Retinal pigment epithelial cell (primary cell): ENCODE data around the gene IFT81.

Experiments
- DNase-seq: peaks from one replicate; pipeline ENCODE4 v3.0.0-alpha.2; 2010; ENCODE audit warnings: low read depth
- H3K4me3 ChIP-seq: 2 replicates; pipeline ENCODE4 v1.5.1; 2011; ENCODE audit warnings: mild to moderate bottlenecking, low read length, control low read depth, moderate library complexity
- TF ChIP-seq, protein P1 (sequence below): conservative IDR thresholded peaks from 2 replicates; pipeline ENCODE4 v1.5.1; 2011; ENCODE audit warnings: low read depth, low read length, control low read depth, inconsistent platforms

Gene IFT81

DNA sequence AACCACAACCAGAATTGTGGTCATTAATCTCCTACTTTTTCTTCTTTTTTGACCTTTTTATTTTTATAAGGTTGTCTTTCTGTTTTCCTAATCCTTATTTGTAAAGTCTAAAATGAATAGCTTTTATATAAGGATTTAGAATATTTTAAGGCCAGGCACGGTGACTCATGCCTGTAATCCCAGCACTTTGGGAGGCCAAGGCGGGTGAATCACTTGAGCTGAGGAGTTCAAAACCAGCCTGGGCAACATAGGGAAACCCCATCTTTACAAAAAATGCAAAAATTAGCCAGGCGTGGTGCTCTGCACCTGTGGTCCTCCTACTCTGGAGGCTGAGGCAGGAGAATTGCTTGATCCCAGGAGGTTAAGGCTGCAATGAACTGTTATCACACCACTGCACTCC lies 55.1 kb downstream of the IFT81 start:
- no peak overlapping the region for H3K4me3 ChIP-seq
- TF ChIP-seq, protein P1, sequence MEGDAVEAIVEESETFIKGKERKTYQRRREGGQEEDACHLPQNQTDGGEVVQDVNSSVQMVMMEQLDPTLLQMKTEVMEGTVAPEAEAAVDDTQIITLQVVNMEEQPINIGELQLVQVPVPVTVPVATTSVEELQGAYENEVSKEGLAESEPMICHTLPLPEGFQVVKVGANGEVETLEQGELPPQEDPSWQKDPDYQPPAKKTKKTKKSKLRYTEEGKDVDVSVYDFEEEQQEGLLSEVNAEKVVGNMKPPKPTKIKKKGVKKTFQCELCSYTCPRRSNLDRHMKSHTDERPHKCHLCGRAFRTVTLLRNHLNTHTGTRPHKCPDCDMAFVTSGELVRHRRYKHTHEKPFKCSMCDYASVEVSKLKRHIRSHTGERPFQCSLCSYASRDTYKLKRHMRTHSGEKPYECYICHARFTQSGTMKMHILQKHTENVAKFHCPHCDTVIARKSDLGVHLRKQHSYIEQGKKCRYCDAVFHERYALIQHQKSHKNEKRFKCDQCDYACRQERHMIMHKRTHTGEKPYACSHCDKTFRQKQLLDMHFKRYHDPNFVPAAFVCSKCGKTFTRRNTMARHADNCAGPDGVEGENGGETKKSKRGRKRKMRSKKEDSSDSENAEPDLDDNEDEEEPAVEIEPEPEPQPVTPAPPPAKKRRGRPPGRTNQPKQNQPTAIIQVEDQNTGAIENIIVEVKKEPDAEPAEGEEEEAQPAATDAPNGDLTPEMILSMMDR: no peak
- DNase-seq: peak; percentile 24

DNA sequence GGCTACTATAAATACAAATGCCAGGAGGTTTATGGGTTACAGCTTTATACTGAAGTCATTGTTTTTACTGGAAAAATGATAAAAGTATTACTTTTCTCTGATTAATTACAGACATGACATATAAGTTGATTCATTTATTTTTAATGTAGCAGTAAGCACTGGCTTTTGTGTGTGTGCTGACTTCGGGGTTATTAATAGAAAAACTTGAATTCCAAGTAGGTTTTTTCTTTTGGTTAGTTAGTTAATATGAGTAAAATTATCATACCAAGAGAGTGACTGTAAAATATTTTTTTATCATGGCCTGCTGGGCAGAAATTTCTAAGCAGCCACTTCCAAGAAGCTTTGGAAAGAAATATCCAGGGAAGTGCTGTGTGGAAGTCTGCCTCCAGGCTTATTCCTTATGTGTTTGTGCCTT lies 56.4 kb downstream of the IFT81 start:
- TF ChIP-seq, protein P1: no peak
- no peak overlapping the region for H3K4me3 ChIP-seq
- DNase-seq: no peak

DNA sequence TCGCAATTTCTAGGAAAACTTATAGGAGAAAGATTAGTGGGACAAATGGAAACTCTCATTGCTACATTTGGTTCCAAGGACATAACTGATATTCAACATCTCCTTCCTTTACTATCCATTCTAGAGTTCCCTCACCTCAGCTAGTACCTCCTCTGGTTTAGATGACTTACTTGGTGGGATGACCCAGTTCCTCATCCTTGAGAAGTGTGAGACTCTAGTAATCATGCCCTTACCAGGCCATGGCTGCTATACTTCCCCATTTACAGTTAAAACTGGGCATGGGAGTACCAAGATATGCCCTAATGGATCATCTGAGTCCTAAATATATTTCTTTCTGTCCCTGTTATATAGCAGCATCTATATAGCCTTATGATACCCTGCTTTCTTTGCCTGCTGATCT lies 58.1 kb downstream of the IFT81 start:
- H3K4me3 ChIP-seq: no peak overlapping the region

DNA sequence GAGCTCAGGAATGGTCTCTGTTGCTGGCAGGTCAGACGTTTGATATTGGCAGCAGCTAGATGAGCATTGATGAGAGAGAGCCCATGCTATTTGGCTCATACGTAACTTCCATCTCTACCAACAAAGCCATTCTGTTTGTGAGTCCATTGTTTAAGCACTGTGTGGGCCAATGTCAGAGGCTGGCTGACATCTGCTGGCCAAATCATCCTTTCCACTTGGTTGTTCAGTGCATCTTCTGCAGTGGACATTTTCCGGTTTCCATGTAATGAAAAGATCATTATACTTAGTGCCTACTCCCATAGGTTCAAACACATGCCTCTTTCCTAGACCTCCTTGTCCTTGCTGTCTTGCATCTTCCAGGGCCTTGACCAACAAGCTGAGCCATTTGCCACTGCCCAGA lies 59.2 kb downstream of the IFT81 start:
- TF ChIP-seq, protein P1: no peak
- no peak for DNase-seq

More for the DNA sequence above, 58.1 kb downstream of the IFT81 start:
- DNase-seq: no peak
- TF ChIP-seq, protein P1: no peak

DNA sequence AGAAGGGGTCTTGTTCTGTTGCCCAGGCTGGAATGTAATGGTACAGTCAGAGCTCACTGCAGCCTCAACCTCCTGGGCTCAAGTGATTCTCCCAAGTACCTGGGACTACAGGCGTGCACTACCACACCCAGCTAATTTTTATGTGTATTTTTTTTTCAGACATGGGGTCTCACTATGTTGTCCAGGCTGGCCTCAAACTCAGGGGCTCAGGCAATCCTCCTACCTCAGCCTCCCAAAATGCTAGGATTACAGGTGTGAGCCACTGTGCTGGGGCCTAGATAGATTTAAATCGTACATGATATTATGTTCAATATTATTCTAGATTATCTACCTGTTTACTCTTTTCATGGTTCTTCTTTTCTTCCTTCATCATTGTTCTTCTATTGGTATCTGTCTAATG lies 61.5 kb downstream of the IFT81 start:
- TF ChIP-seq, protein P1: no peak
- H3K4me3 ChIP-seq: no peak overlapping the region
- no peak for DNase-seq

More for the DNA sequence above, 59.2 kb downstream of the IFT81 start:
- no peak overlapping the region for H3K4me3 ChIP-seq

DNA sequence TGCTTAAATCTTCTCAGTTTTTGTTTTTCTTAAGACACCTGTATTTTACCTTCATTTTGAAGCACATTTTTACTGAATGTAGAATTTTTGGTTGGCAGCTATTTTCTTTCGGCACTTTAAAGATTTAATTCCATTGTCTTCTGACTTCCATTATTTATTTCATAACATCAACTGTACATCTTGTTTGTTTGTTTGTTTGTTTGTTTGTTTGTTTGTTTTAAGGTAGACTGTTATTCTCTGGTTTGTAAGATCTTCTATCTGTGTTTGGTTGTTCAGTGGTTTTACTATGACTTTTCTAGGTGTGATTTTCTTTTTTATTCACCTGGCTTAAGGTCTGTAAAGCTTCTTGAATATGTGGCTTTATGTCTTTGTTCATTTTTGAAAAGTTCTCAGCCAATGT lies 61.9 kb downstream of the IFT81 start:
- H3K4me3 ChIP-seq: no peak overlapping the region
- DNase-seq: no peak
- TF ChIP-seq, protein P1: no peak

DNA sequence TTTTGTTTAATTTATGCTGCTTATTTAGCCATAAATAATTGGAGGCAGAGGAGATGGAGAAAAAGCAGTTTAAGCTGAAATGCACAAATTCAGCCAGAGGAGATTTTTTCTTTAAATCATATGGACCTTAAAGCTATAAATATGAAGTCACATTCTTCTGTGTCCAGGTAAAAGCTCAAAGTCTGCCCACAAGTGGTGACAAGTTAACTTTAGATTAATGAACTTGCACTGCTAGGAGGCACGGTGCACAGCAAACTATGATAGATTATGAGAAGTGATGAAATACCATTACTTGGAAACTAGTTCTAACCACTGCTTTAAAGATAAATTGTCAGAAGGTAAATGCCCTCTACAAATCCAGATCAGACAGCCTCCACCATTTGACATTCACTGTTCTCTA lies 69.0 kb downstream of the IFT81 start:
- no peak for DNase-seq
- TF ChIP-seq, protein P1: no peak
- H3K4me3 ChIP-seq: no peak overlapping the region
